SU-DHL-6 (cell line): Measurements from ENCODE around the gene NEB.

ENCODE experiments used
- EZH2phosphoT487 ChIP-seq: fragments of 200-600 bp; sonication (generic), shearing (Covaris generic); conservative IDR thresholded peaks from 2 replicates; pipeline ENCODE4 v1.6.1; 2018; ENCODE audit warnings: mild to moderate bottlenecking, antibody characterized with exemption, low read length, moderate library complexity, mixed read lengths
- TF ChIP-seq, protein P1 (sequence below): fragments of 200-600 bp; sonication (generic); IDR thresholded peaks from one replicate; pipeline ENCODE4 v1.5.1; 2017; ENCODE audit warnings: antibody characterized with exemption, mild to moderate bottlenecking, low read length, moderate library complexity; ENCODE audit not compliant: insufficient read depth, poor library complexity, severe bottlenecking

DNA sequence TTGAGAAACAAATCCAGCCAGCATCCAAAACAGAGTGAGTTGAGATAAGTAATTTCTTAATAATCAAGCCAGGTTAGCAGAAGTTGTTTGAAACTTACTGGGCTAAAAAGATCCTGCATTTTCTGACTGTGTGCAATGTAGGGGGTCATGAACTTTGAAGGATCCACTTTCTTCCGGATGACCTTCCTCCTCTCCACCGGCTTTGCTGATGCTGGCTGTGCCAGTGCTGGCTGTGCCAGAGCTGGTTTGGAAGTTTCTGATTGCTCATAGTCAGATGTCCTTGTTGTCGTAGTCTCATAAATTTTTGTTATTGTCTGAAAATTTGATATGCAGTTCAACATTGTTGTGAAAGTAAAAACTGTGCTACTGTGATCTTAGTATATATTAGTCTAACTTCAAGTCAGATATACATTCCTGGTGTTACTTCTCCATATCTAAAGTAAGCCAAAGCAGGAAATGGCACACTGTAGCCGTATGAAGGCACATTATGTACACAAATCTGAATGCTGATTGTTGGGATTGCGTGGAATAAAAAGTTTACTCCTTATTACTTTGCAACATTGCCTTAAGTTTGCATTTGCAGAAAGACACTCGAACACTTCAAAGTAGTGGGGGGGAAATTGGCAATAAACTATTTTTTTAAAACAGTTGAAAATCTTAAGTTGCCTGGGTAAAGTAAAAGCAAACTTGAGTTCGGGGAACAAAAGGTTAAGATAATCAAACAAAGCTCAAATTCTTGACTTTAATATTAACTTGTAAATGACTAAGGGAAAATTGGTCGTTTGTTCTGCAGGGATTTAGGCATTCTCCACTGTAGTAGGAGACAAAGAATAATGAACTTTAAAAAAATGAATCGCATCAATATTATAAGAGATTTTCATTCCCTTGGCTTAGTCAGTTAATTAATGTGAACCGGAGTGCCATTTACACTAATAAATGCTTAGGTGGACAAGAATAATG lies 6.4 kb downstream of the NEB start:
- TF ChIP-seq, protein P1, sequence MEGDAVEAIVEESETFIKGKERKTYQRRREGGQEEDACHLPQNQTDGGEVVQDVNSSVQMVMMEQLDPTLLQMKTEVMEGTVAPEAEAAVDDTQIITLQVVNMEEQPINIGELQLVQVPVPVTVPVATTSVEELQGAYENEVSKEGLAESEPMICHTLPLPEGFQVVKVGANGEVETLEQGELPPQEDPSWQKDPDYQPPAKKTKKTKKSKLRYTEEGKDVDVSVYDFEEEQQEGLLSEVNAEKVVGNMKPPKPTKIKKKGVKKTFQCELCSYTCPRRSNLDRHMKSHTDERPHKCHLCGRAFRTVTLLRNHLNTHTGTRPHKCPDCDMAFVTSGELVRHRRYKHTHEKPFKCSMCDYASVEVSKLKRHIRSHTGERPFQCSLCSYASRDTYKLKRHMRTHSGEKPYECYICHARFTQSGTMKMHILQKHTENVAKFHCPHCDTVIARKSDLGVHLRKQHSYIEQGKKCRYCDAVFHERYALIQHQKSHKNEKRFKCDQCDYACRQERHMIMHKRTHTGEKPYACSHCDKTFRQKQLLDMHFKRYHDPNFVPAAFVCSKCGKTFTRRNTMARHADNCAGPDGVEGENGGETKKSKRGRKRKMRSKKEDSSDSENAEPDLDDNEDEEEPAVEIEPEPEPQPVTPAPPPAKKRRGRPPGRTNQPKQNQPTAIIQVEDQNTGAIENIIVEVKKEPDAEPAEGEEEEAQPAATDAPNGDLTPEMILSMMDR: no peak
- TF ChIP-seq EZH2phosphoT487: no peak
